Measurements from ENCODE around the gene GPR32.

GRCh38 chr19:50776131-50776530, 5.9 kb downstream of the GPR32 start:
- TF ChIP-seq POU5F1 (IDR thresholded peaks at IDR 0.05; ENCODE audit: low read depth, low read length) = no peak
- TF ChIP-seq, protein P1, sequence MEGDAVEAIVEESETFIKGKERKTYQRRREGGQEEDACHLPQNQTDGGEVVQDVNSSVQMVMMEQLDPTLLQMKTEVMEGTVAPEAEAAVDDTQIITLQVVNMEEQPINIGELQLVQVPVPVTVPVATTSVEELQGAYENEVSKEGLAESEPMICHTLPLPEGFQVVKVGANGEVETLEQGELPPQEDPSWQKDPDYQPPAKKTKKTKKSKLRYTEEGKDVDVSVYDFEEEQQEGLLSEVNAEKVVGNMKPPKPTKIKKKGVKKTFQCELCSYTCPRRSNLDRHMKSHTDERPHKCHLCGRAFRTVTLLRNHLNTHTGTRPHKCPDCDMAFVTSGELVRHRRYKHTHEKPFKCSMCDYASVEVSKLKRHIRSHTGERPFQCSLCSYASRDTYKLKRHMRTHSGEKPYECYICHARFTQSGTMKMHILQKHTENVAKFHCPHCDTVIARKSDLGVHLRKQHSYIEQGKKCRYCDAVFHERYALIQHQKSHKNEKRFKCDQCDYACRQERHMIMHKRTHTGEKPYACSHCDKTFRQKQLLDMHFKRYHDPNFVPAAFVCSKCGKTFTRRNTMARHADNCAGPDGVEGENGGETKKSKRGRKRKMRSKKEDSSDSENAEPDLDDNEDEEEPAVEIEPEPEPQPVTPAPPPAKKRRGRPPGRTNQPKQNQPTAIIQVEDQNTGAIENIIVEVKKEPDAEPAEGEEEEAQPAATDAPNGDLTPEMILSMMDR (IDR thresholded peaks at IDR 0.05; ENCODE audit: control extremely low read depth in 1 of 3, insufficient read depth in 1 of 3, low read depth in 1 of 3, low read length in 3 of 3) = no peak
